ENCODE results near the gene KRT84. TPM values are rescaled to one million over a fixed set of nuclear protein-coding genes. Genes with fewer than 3 reads are reported as not detected.

KRT84 gene
- total and polyA plus RNA-seq, 9 of the 15 experiments (the other 6 are each of a cell fraction or from before 2014, with no cell fraction given): not detected

- H3K9me3 ChIP-seq (replicated peaks; ENCODE audit: control insufficient read depth, insufficient read depth, low read depth, low read length): no peaks in the 10 kb centered on the region
- no peaks in the 10 kb centered on the region for H3K9me1 ChIP-seq (ENCODE audit: control insufficient read depth, insufficient read depth, low read length)
- H3K36me3 ChIP-seq (ENCODE audit: control insufficient read depth, insufficient read depth, low read length): no peaks in the 10 kb centered on the region
- no peaks in the 10 kb centered on the region for H3K4me1 ChIP-seq (replicated peaks in 1 of 2; ENCODE audit: control insufficient read depth in 2 of 2, insufficient read depth in 2 of 2, low read length in 2 of 2)
- H3K27me3 ChIP-seq (ENCODE audit: control insufficient read depth in 2 of 2, insufficient read depth in 2 of 2, low read length in 2 of 2): peaks cover 4 to 41% of the 10 kb centered on the region in 2 experiments; a peak in 4 of 5 replicates
- no peak overlapping the region for H2AFZ ChIP-seq (ENCODE audit: low read depth, low read length)
- POLR2A ChIA-PET: no interaction called here
- CTCF ChIA-PET (ENCODE audit: low intra/inter-chr PET ratio): no interaction called here
- no TSS peak for BruUV-seq (replicated peaks)
- 0% methylated on average over 34 of the region's 56 CpGs for WGBS (ENCODE audit: insufficient coverage, low coverage, missing lambda C conversion rate)
- no peak overlapping the region for H3K9ac ChIP-seq (ENCODE audit: insufficient read depth in 1 of 2, low read depth in 2 of 2, low read length in 2 of 2)
- no peaks in the 10 kb centered on the region for H3K79me2 ChIP-seq (ENCODE audit: control insufficient read depth, insufficient read depth, low read length)
- H4K20me1 ChIP-seq (replicated peaks; ENCODE audit: control insufficient read depth, insufficient read depth, low read length): peaks cover 3% of the 10 kb centered on the region; the same call in 1 of the 2 replicates
- no peak overlapping the region for H3K27ac ChIP-seq (ENCODE audit: extremely low read depth, low read depth, low read length)
- FAIRE-seq (no peak), ATAC-seq (no peak), DNase-seq (ENCODE audit: extremely low read depth in 1 of 4, low spot score in 3 of 4) (no peak)
- no peak overlapping the region for H3K4me2 ChIP-seq (ENCODE audit: insufficient read depth, low read length)
- no peak overlapping the region for H3K4me3 ChIP-seq
- intact Hi-C loops (cut with micrococcal nuclease): no loop called here
- TF ChIP-seq TRIM24 (IDR thresholded peaks at IDR 0.05) (no peak), ASH1L (IDR thresholded peaks at IDR 0.05; ENCODE audit: borderline replicate concordance, low read depth, partially characterized antibody) (no peak), ZNF717 (CRISPR knock-in tag; IDR thresholded peaks at IDR 0.05) (no peak), SAFB2 (IDR thresholded peaks at IDR 0.05; ENCODE audit: borderline replicate concordance, low read depth, low read length, severe bottlenecking) (no peak)
- in situ Hi-C loops (cut with MboI): no loop called here
Measured at GRCh38 chr12:52356031-52356761, 29.3 kb downstream of the KRT84 start.

GRCh38 chr12:52355176-52355575 lies 30.3 kb downstream of the KRT84 start:
- no TSS peak for BruUV-seq (replicated peaks)
- no peak overlapping the region for H3K9ac ChIP-seq (ENCODE audit: insufficient read depth in 1 of 2, low read depth in 2 of 2, low read length in 2 of 2)
- H4K20me1 ChIP-seq (replicated peaks; ENCODE audit: control insufficient read depth, insufficient read depth, low read length): peaks cover 3% of the 10 kb centered on the region; the same call in 1 of the 2 replicates
- no peak overlapping the region for H2AFZ ChIP-seq (ENCODE audit: low read depth, low read length)
- FAIRE-seq (no peak), DNase-seq (ENCODE audit: extremely low read depth in 1 of 4, low spot score in 3 of 4) (no peak), ATAC-seq (no peak)
- in situ Hi-C loops (cut with MboI) (no loop called here), intact Hi-C loops (cut with micrococcal nuclease) (no loop called here)
- no peak overlapping the region for H3K4me2 ChIP-seq (ENCODE audit: insufficient read depth, low read length)
- no peaks in the 10 kb centered on the region for H3K36me3 ChIP-seq (ENCODE audit: control insufficient read depth, insufficient read depth, low read length)
- H3K27ac ChIP-seq (ENCODE audit: extremely low read depth, low read depth, low read length): no peak overlapping the region
- no peak for TF ChIP-seq TSHZ1 (CRISPR knock-in tag; IDR thresholded peaks at IDR 0.05)
- no peaks in the 10 kb centered on the region for H3K79me2 ChIP-seq (ENCODE audit: control insufficient read depth, insufficient read depth, low read length)
- peaks cover 3% of the 10 kb centered on the region for H3K9me1 ChIP-seq (ENCODE audit: control insufficient read depth, insufficient read depth, low read length)
- H3K4me3 ChIP-seq: no peak overlapping the region
- no peaks in the 10 kb centered on the region for H3K4me1 ChIP-seq (replicated peaks in 1 of 2; ENCODE audit: control insufficient read depth in 2 of 2, insufficient read depth in 2 of 2, low read length in 2 of 2)
- peaks cover 6 to 51% of the 10 kb centered on the region in 2 experiments; a peak in 4 of 5 replicates for H3K27me3 ChIP-seq (ENCODE audit: control insufficient read depth in 2 of 2, insufficient read depth in 2 of 2, low read length in 2 of 2)
- H3K9me3 ChIP-seq (replicated peaks; ENCODE audit: control insufficient read depth, insufficient read depth, low read depth, low read length): no peaks in the 10 kb centered on the region
- WGBS (ENCODE audit: insufficient coverage, low coverage, missing lambda C conversion rate): 3% methylated on average over 8 of the region's 8 CpGs
- CTCF ChIA-PET (ENCODE audit: low intra/inter-chr PET ratio): no interaction called here
- POLR2A ChIA-PET: no interaction called here
